Measurements from ENCODE around the gene SEMA3E.

SEMA3E gene

DNA sequence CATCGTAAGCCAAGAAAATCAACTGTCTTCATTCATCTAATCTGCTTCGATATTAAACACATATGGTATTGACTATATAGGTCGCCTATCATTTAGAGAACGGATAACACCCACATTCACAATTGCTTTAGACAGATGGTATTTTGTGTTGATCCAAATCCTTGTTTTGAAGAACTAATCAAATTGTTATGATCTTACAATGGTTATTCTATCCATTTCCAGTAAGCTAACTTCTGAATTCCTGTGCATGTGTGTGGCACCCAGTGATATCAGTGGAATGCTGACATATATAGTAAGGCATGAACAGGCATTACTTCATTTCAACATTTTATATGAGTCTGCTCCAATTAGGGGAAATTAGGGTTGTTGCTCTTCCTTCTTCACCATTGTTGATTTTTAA is 98.8 kb downstream of the SEMA3E start:
- DNase-seq = no peak
- H3K4me3 Mint-ChIP-seq = no peak overlapping the region
- H3K36me3 Mint-ChIP-seq (ENCODE audit: low read depth) = no peaks in the 10 kb centered on the region
- no peaks in the 10 kb centered on the region for H3K27me3 Mint-ChIP-seq
- peaks cover 11% of the 10 kb centered on the region for H3K9me3 Mint-ChIP-seq
- no peak overlapping the region for H3K27ac Mint-ChIP-seq
- H3K4me1 Mint-ChIP-seq (ENCODE audit: low read depth) = no peaks in the 10 kb centered on the region

DNA sequence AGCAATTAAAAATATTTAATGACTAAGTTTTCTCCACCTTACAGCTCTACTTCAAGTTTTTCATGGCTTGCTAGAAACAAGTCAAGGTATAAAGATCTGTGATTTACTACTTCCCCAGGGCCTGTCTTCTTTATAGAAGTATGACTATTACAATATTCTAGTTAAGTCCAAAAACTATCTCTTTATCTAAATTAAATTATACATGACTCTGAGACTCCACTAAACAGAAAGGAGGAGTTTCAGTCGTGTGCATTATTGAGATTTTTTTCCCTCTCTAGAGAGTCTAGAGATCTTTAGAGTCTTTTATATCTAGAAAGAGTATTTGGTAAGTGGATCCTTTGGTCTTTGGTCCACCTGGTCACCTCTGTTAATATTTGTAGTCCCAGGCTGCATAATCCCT is 100.7 kb downstream of the SEMA3E start:
- Mint-ChIP-seq H3K27ac (no peak overlapping the region), H3K36me3 (ENCODE audit: low read depth) (no peaks in the 10 kb centered on the region), H3K9me3 (peaks cover 9% of the 10 kb centered on the region), H3K4me1 (ENCODE audit: low read depth) (no peaks in the 10 kb centered on the region), H3K4me3 (no peak overlapping the region), H3K27me3 (no peaks in the 10 kb centered on the region)
- DNase-seq = no peak

DNA sequence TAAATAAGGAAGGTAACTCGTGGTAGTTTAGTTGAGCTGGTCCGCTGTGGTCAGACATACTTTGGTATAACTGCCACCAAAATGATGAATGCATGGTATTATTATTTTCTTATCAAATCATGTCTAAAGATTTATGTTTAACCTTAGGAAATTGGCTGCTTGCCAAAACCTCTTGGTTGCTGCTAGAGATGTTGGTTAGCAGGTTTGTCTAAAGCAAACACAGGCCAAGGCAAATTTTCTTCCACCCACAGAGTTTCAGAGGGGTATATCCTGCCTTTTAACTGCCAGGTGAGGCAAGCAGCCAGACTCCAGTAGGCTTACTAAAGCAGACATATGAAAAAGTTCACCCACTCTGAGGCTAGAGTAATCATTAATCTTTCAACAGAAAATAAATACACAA is 101.4 kb downstream of the SEMA3E start:
- Mint-ChIP-seq H3K9me3 (peaks cover 9% of the 10 kb centered on the region), H3K27me3 (no peaks in the 10 kb centered on the region), H3K4me3 (no peak overlapping the region), H3K4me1 (ENCODE audit: low read depth) (no peaks in the 10 kb centered on the region), H3K27ac (no peak overlapping the region), H3K36me3 (ENCODE audit: low read depth) (no peaks in the 10 kb centered on the region)
- DNase-seq = no peak

DNA sequence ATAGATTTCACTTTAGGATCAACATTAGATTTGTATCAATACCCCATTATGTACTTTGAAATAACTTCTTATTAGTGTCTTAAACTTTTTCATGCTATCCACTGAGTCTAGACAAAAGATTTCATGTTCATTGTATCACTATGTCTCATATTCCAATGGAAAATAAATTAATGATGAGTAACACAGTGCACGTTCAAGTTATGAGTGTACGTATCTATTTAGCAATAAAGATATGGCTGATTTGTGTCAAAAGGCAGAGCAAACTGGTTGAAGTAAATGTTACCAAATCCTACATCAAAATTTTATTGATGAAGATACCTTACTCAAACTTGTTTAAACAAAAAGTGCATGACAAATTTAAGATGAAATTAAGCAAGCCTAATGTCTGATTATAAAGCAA is 102.4 kb downstream of the SEMA3E start:
- Mint-ChIP-seq H3K4me1 (ENCODE audit: low read depth) (no peaks in the 10 kb centered on the region), H3K36me3 (ENCODE audit: low read depth) (no peaks in the 10 kb centered on the region), H3K9me3 (peaks cover 8% of the 10 kb centered on the region), H3K27me3 (no peaks in the 10 kb centered on the region), H3K4me3 (no peak overlapping the region), H3K27ac (no peak overlapping the region)
- DNase-seq = no peak

DNA sequence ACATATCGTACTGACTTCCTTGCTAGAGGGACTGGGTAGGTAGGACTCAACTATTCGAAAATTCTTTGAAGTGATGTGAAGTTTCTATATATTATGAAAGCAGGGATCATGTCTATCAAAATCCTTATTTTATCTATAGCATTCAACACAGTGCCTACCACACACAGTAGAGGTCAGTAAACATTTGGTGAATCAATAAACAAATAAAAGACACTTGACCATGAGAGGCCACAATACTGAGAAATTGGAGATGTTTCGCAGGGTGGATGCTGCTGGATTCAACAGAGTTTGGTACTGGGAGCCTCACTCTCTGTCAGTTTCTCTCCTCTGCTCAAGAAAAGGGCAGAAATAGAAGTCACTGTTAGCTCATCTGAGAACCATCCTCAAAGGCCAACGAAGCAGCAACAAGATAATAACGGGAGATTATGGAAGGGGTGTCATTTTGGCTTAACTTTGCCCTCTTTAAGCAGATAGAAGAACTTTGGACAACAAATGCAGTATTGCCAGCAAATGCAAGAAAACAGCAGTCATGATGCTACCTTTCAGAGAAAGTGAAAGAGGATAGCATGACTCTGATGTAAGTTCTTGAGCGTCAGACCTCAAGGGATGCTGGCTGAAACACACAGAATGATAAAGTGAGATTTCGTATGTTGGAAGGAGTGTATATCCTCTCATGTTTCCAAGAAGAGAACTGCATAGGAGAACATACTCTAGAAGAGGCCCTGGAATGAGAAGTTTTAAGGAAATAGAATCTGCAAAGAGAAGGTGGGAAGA is 107.6 kb downstream of the SEMA3E start:
- H3K36me3 Mint-ChIP-seq (ENCODE audit: low read depth) = no peaks in the 10 kb centered on the region
- H3K27me3 Mint-ChIP-seq = no peaks in the 10 kb centered on the region
- peaks cover 8% of the 10 kb centered on the region for H3K9me3 Mint-ChIP-seq
- no peak overlapping the region for H3K27ac Mint-ChIP-seq
- H3K4me3 Mint-ChIP-seq = no peak overlapping the region
- DNase-seq = no peak
- H3K4me1 Mint-ChIP-seq (ENCODE audit: low read depth) = no peaks in the 10 kb centered on the region

DNA sequence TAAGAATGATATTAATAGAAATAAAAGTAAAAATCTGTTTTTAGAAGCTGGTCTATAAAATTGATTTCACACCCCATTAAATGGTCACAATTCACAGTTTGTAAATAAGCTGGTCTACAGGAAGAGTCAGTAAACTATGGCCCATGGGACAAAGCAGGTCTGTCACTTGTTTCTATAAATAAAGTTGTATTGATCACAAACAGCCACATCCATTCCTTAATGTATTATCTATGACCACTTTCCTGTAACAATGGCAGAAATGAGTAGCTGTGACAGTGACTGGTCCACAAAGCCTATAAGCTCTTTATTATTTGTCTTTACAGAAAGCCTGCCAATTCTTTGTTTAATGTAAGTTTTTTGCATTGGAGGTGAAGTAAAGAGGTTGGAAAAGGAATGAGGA is 114.5 kb downstream of the SEMA3E start:
- Mint-ChIP-seq H3K4me1 (ENCODE audit: low read depth) (no peaks in the 10 kb centered on the region), H3K27me3 (no peaks in the 10 kb centered on the region), H3K4me3 (no peak overlapping the region), H3K36me3 (ENCODE audit: low read depth) (no peaks in the 10 kb centered on the region), H3K27ac (no peak overlapping the region), H3K9me3 (no peaks in the 10 kb centered on the region)
- DNase-seq = no peak

DNA sequence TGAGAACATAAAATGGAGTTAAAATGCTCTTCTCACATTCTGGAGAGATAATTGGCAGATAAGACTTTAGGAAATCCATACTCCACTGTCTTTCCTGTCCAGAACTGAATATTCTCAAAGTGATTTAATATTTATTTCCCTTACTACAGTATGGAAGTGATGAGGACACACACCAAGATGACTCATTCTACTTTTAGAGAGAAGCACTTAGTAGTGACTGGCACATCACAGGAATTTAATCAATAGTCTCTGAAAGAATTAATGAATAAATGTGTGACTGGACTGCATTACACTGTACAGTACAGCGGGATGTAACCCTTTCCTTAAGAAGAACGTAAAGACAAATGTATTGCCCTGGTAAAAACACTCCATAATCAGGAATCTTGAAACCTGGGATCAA is 116.7 kb downstream of the SEMA3E start:
- Mint-ChIP-seq H3K9me3 (no peaks in the 10 kb centered on the region), H3K4me1 (ENCODE audit: low read depth) (no peaks in the 10 kb centered on the region), H3K27ac (no peak overlapping the region), H3K27me3 (no peaks in the 10 kb centered on the region), H3K4me3 (no peak overlapping the region), H3K36me3 (ENCODE audit: low read depth) (no peaks in the 10 kb centered on the region)
- no peak for DNase-seq

DNA sequence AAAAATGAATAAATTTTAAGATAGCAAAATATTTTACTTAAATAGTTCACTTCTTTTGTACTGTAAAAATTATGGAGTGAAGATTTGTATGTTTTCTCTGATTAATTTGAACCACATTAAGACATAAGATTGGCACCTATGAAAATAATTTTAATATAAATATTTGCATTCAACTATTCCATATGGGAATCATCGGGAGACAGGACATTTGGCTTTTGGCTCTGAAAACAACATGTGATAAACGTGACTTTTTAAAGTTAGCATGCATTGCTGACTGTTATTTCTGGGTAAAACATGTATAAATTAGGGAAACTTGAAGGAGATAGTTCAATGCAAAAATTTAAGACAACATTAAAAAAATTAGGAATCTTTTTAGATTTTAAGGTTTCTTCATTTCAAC is 117.2 kb downstream of the SEMA3E start:
- H3K27me3 Mint-ChIP-seq = no peaks in the 10 kb centered on the region
- H3K4me3 Mint-ChIP-seq = no peak overlapping the region
- no peaks in the 10 kb centered on the region for H3K9me3 Mint-ChIP-seq
- H3K36me3 Mint-ChIP-seq (ENCODE audit: low read depth) = no peaks in the 10 kb centered on the region
- no peak for DNase-seq
- H3K4me1 Mint-ChIP-seq (ENCODE audit: low read depth) = no peaks in the 10 kb centered on the region
- H3K27ac Mint-ChIP-seq = no peak overlapping the region

DNA sequence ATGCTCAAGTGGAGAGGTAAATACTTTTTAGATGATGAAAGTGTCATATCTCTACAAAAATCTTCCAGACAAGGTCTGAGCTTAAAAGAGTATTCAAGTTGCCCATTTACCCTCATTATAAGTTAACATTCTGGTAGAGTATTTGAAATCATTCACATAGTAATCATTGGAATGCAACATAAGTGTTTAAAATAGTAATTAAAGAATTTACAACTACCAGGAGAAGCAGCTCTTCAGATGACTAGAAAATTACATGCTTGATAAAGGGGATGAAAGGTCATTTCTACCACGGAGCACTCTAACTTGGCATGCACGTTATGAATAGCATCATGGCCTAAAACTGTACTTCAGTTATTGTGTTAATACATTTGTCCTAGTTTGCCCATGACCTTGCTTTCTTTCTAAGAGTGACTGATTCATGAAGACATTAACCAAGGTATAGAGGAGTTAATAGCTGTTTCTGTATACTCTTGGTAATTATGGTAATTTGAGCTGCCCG is 120.0 kb downstream of the SEMA3E start:
- no peaks in the 10 kb centered on the region for H3K9me3 Mint-ChIP-seq
- H3K36me3 Mint-ChIP-seq (ENCODE audit: low read depth) = no peaks in the 10 kb centered on the region
- H3K27ac Mint-ChIP-seq = no peak overlapping the region
- H3K4me3 Mint-ChIP-seq = no peak overlapping the region
- H3K27me3 Mint-ChIP-seq = no peaks in the 10 kb centered on the region
- H3K4me1 Mint-ChIP-seq (ENCODE audit: low read depth) = no peaks in the 10 kb centered on the region
- no peak for DNase-seq

DNA sequence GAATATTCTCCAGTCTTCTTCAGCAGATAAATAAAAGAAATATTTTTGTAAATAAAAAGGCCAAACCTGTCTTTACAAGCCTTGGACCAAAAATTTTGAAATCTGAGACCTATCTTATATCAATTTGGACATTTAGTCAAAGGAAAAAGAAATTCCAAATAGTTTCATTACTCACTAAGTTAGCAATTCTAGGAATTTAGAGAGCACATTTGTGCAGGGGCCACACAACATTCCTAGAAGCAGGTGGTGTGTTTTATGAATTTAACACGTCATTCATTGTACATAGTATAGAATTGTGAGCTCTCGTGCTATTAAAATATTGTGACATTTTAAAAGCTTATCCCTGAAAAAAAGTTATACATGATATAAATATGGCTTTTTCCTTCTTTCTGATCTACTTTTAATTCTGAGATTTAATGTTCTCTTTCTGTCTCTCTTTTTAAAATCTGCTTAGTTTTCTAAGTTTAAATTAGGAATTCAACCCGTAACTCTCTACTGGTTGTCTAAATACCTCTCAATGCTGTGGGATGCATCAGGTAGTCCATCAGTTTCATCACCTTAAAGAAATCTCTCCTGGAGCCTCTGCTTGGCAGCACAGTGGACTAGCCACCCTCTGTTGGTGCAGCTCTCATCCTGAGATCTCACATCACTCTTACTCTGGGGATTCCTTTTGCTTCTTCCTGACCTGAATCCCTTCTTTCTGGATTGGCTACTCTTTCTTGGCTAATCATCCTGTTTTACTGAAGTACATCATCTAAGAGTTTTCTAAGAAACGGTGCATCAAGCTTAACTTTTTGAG is 124.5 kb downstream of the SEMA3E start:
- Mint-ChIP-seq H3K27me3 (no peaks in the 10 kb centered on the region), H3K4me3 (no peak overlapping the region), H3K4me1 (ENCODE audit: low read depth) (no peaks in the 10 kb centered on the region), H3K9me3 (peaks cover 5% of the 10 kb centered on the region), H3K36me3 (ENCODE audit: low read depth) (no peaks in the 10 kb centered on the region), H3K27ac (no peak overlapping the region)
- DNase-seq = no peak

DNA sequence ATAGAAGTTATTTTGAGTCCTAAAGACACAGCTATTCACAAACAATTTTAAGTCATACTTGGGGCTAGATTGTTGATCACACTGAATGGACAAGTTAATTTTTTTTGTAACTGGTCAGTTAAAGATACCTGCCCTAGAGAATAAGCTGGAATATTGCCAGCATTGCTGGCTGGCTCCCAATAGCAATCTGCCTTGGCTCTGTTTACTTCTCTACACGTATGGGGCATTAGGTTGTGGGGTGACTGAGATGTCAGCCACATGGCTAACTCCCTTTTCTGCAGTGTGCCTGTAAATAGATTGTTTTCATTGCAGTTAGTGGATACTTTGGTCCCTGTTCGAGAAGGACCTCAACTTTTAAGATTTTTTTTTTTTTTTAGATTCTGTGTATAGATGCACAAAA is 128.2 kb downstream of the SEMA3E start:
- Mint-ChIP-seq H3K9me3 (peaks cover 8% of the 10 kb centered on the region), H3K4me3 (no peak overlapping the region), H3K27me3 (no peaks in the 10 kb centered on the region), H3K36me3 (ENCODE audit: low read depth) (no peaks in the 10 kb centered on the region), H3K27ac (no peak overlapping the region), H3K4me1 (ENCODE audit: low read depth) (no peaks in the 10 kb centered on the region)
- DNase-seq = no peak

DNA sequence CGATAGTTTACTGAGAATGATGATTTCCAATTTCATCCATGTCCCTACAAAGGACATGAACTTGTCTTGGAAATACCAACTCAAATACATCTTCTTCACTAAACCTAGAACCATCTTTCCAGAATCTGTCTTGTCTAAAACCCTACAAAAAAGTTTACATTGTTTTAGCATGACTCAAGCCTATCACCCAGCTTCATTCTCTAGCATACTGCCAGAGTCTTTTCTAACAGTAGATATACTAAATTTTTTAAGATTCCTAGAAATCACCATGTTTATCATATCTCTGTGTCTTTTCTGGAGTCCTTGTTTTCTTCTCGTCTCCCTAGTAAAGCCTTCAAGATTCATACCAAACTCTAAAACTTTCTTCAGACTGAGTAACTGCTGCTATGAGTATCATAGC is 129.7 kb downstream of the SEMA3E start:
- Mint-ChIP-seq H3K27me3 (no peaks in the 10 kb centered on the region), H3K4me3 (no peak overlapping the region), H3K27ac (no peak overlapping the region), H3K9me3 (peaks cover 8% of the 10 kb centered on the region), H3K36me3 (ENCODE audit: low read depth) (no peaks in the 10 kb centered on the region), H3K4me1 (ENCODE audit: low read depth) (no peaks in the 10 kb centered on the region)
- no peak for DNase-seq

DNA sequence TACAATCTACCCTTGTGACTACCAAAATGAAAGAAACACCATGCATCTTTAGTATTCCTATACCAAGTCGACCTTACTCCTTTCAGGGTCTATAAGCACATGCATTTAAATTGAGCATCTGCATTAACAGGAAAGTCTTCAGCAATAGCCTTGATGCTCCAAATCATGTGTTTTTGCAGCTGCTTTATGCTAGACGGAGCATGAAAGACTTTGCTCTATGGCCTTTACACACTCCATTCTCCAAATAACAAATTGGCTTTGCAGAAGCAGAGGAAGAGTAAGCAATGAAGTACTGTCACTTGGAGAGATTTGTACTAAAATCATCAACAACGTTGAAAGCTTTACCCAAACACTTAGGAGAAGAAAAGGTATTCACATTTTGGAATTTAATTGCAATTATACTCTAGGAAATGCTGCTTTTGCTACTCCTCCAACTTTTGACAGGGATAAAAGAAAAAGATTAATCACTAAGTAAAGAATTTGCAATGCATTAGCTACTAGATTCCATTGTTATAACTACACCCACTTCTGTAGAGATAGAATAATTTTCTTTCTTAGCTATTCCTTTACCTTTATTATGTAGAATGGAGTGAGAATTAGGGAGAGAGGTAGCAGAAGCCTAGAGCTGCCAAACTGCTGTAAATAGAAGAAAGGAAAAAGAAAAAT is 131.8 kb downstream of the SEMA3E start:
- H3K27ac Mint-ChIP-seq = no peak overlapping the region
- no peak for DNase-seq
- H3K27me3 Mint-ChIP-seq = no peaks in the 10 kb centered on the region
- H3K4me3 Mint-ChIP-seq = no peak overlapping the region
- H3K36me3 Mint-ChIP-seq (ENCODE audit: low read depth) = no peaks in the 10 kb centered on the region
- H3K9me3 Mint-ChIP-seq = peaks cover 8% of the 10 kb centered on the region
- no peaks in the 10 kb centered on the region for H3K4me1 Mint-ChIP-seq (ENCODE audit: low read depth)

DNA sequence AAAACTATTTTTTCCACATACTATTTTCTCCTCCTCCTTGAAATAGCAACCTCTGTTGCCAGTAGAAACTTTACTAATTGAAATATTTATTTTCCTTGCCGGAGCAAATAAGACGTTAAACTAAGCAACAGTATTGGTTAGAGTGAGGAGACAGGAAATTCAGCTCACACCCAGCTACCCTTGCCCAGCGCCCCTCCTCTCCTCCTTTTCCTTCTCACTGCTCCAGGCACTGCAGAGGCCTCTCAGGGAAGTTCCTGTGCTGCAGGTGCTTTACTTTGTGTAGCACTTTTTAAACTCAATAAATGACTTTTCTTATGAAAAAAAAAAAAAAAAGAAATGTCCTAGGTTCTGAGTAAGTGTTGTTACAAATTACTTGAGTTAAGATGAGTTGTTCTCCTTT is 134.0 kb downstream of the SEMA3E start:
- Mint-ChIP-seq H3K4me1 (ENCODE audit: low read depth) (no peaks in the 10 kb centered on the region), H3K36me3 (ENCODE audit: low read depth) (no peaks in the 10 kb centered on the region), H3K9me3 (peaks cover 7% of the 10 kb centered on the region), H3K27ac (no peak overlapping the region), H3K4me3 (no peak overlapping the region), H3K27me3 (no peaks in the 10 kb centered on the region)
- no peak for DNase-seq
